GM19035 (cell line): ENCODE measurements around the gene EGFL6.

Experiments used
- ATAC-seq: cut with Tn5 transposase; IDR thresholded peaks from one replicate; pipeline ENCODE4 v1.9.1; 2021; ENCODE audit not compliant: unreplicated experiment

The EGFL6 gene

GRCh38 chrX:13569479-13570260 is at the start of gene EGFL6:
EGFL6 (plus strand) TSS chrX:13569601; CDS start chrX:13569862, 261 bp downstream.
- no peak for ATAC-seq

GRCh38 chrX:13520351-13520750 is 49.0 kb upstream of the EGFL6 start:
- no peak for ATAC-seq

GRCh38 chrX:13520936-13521335 is 48.5 kb upstream of the EGFL6 start:
- no peak for ATAC-seq

- no peak for ATAC-seq
Measured at GRCh38 chrX:13522811-13523210, 46.6 kb upstream of the EGFL6 start.

- no peak for ATAC-seq
Measured at GRCh38 chrX:13533726-13534125, 35.7 kb upstream of the EGFL6 start.

- no peak for ATAC-seq
Measured at GRCh38 chrX:13535376-13536165, 33.8 kb upstream of the EGFL6 start.

- ATAC-seq, result no peak
Measured at GRCh38 chrX:13536551-13536950, 32.9 kb upstream of the EGFL6 start.

GRCh38 chrX:13538414-13538813 is 31.0 kb upstream of the EGFL6 start:
- no peak for ATAC-seq

- ATAC-seq, result no peak
Measured at GRCh38 chrX:13540602-13541001, 28.8 kb upstream of the EGFL6 start.

GRCh38 chrX:13545726-13546125 is 23.7 kb upstream of the EGFL6 start:
- no peak for ATAC-seq

- no peak for ATAC-seq
Measured at GRCh38 chrX:13547671-13548070, 21.7 kb upstream of the EGFL6 start.

GRCh38 chrX:13550346-13550745 is 19.1 kb upstream of the EGFL6 start:
- no peak for ATAC-seq

- no peak for ATAC-seq
Measured at GRCh38 chrX:13551610-13552009, 17.8 kb upstream of the EGFL6 start.

GRCh38 chrX:13552892-13553291 is 16.5 kb upstream of the EGFL6 start:
- no peak for ATAC-seq

GRCh38 chrX:13565511-13565910 is 3.9 kb upstream of the EGFL6 start:
- ATAC-seq, result no peak

GRCh38 chrX:13570261-13570605 is 832 bp downstream of the EGFL6 start:
- ATAC-seq, result no peak

GRCh38 chrX:13571136-13571535 is 1.7 kb downstream of the EGFL6 start:
- no peak for ATAC-seq

GRCh38 chrX:13574600-13574999 is 5.2 kb downstream of the EGFL6 start:
- ATAC-seq, result no peak

GRCh38 chrX:13579661-13580060 is 10.3 kb downstream of the EGFL6 start:
- ATAC-seq, result no peak

GRCh38 chrX:13581554-13581953 is 12.2 kb downstream of the EGFL6 start:
- no peak for ATAC-seq

- no peak for ATAC-seq
Measured at GRCh38 chrX:13587786-13588477, 18.5 kb downstream of the EGFL6 start.

- no peak for ATAC-seq
Measured at GRCh38 chrX:13590207-13590606, 20.8 kb downstream of the EGFL6 start.
